ENCODE measurements around the gene RGS13.

- TF ChIP-seq CTCF (IDR thresholded peaks at IDR 0.05): no peak
- no peak for TF ChIP-seq POLR2A (IDR thresholded peaks at IDR 0.05)
Measured at GRCh38 chr1:192705510-192705909, 69.6 kb downstream of the RGS13 start.

Measured in suprapubic skin (tissue), 3 donors.